ENCODE measurements around the gene PTOV1. TPM values are rescaled to one million over a fixed set of nuclear protein-coding genes. Genes with fewer than 3 reads are reported as not detected.
A peak's percentile ranks its signal among the peaks of the same experiment; 100 is the strongest.

The PTOV1 gene
- total RNA-seq, 1 donor from 2014 or later, result 124 TPM

GRCh38 chr19:49855676-49856573 is 5.0 kb downstream of the PTOV1 start:
- H3K36me3 ChIP-seq, result peaks cover 60% of the 10 kb centered on the region

DNA sequence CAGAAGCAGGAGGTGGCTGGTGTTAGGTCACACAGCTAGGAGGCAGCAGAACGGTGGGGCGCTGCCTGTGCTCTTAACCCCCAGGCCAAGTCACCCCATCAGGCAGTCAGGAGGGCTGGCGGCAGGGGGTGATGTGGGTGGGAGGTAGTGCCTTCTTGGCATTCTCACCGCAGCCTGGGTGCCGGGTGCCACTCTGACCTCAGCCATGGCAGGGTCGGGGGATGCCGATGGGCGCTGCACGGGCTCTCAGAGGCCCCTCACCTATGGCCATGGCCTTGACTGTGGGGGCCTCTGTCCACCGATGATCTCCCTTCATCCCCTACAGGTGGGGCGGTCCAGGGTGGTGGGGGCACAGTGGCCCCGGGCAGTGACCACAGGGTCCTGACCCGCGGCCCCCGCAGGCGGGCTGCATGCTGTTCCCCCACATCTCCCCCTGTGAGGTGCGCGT is 5.6 kb downstream of the PTOV1 start:
- H3K4me1 ChIP-seq, result peaks cover 23% of the 10 kb centered on the region
- H3K27me3 ChIP-seq (ENCODE audit: low read depth), result no peaks in the 10 kb centered on the region
- no peaks in the 10 kb centered on the region for H3K9me3 ChIP-seq
- no peak for TF ChIP-seq CTCF (IDR thresholded peaks at IDR 0.05)
- peak in 1 of 2 donors; percentile 3 for ATAC-seq
- peaks cover 66% of the 10 kb centered on the region for H3K36me3 ChIP-seq
- no peak overlapping the region for H3K27ac ChIP-seq
- H3K4me3 ChIP-seq, result no peak overlapping the region
- DNase-seq, result no peak
- intact Hi-C loops (cut with DNase I), result no loop called here

More at GRCh38 chr19:49855676-49856573, 5.0 kb downstream of the PTOV1 start:
- no peaks in the 10 kb centered on the region for H3K9me3 ChIP-seq
- H3K27me3 ChIP-seq (ENCODE audit: low read depth), result no peaks in the 10 kb centered on the region
- DNase-seq, result no peak
- H3K27ac ChIP-seq, result no peak overlapping the region
- ATAC-seq, result no peak
- intact Hi-C loops (cut with DNase I), result no loop called here
- no peak overlapping the region for H3K4me3 ChIP-seq
- no peak for TF ChIP-seq CTCF (IDR thresholded peaks at IDR 0.05)
- H3K4me1 ChIP-seq, result peaks cover 23% of the 10 kb centered on the region

GRCh38 chr19:49857061-49857837 is 6.3 kb downstream of the PTOV1 start:
- DNase-seq (no peak), ATAC-seq (no peak)
- intact Hi-C loops (cut with DNase I), result no loop called here
- TF ChIP-seq CTCF (IDR thresholded peaks at IDR 0.05), result no peak
- Histone ChIP-seq H3K4me1 (peaks cover 18% of the 10 kb centered on the region), H3K27ac (no peak overlapping the region), H3K4me3 (no peak overlapping the region), H3K9me3 (no peaks in the 10 kb centered on the region), H3K36me3 (peaks cover 73% of the 10 kb centered on the region), H3K27me3 (ENCODE audit: low read depth) (no peaks in the 10 kb centered on the region)

GRCh38 chr19:49857838-49858087 is 6.8 kb downstream of the PTOV1 start:
- Histone ChIP-seq H3K9me3 (no peaks in the 10 kb centered on the region), H3K27me3 (ENCODE audit: low read depth) (no peaks in the 10 kb centered on the region), H3K27ac (no peak overlapping the region), H3K36me3 (peaks cover 75% of the 10 kb centered on the region), H3K4me1 (peaks cover 13% of the 10 kb centered on the region), H3K4me3 (no peak overlapping the region)
- intact Hi-C loops (cut with DNase I), result no loop called here
- ATAC-seq (no peak), DNase-seq (no peak)
- no peak for TF ChIP-seq CTCF (IDR thresholded peaks at IDR 0.05)

DNA sequence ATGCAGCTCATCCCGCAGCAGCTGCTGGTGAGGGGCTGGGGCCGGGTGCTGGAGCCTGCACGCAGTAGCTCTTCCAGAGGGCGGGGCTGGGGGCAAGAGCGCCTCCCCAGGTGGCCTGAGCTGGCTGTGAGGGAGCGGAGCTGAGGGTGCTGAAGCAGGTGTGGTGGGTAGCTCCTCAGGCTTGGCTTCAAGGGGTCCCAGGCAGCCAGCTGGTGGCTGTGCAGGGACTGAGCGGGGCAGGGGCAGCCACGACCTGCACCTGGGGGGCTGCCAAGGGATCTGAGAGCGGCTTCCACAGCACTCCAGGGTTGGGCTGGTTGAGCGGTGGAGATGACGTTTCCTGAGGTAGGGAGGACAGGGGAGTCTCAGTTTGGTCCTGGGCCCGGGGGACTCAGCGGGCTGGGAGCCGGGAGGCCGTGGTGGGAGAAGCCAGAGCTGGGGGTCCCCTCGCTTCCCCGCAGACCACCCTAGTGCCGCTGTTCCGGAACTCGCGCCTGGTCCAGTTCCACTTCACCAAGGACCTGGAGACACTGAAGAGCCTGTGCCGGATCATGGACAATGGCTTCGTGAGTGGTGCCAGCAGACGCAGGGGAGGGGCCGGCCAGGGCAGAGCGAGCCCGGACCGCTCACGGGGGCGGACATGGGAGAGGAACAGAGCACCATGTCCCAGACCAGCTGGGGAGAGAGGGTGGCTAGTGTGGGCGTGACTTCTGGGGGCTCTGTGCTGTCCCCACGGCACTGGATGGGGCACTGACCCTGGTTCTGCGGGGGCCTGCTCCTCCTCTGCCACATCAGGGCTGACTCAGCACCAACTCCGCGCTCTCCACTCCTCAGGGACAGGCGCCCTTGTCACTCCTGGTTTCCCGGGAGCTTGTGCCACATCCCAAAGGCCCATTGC is 7.4 kb downstream of the PTOV1 start:
- H3K4me1 ChIP-seq, result peaks cover 7% of the 10 kb centered on the region
- no peak for ATAC-seq
- DNase-seq, result no peak
- no peak overlapping the region for H3K27ac ChIP-seq
- intact Hi-C loops (cut with DNase I), result no loop called here
- no peak overlapping the region for H3K4me3 ChIP-seq
- no peaks in the 10 kb centered on the region for H3K9me3 ChIP-seq
- peaks cover 81% of the 10 kb centered on the region for H3K36me3 ChIP-seq
- no peak for TF ChIP-seq CTCF (IDR thresholded peaks at IDR 0.05)
- H3K27me3 ChIP-seq (ENCODE audit: low read depth), result no peaks in the 10 kb centered on the region

All from lower lobe of right lung (tissue), 2 donors.